ENCODE data around the gene COL23A1.
A peak's percentile ranks its signal among the peaks of the same experiment; 100 is the strongest.

Gene COL23A1

DNA sequence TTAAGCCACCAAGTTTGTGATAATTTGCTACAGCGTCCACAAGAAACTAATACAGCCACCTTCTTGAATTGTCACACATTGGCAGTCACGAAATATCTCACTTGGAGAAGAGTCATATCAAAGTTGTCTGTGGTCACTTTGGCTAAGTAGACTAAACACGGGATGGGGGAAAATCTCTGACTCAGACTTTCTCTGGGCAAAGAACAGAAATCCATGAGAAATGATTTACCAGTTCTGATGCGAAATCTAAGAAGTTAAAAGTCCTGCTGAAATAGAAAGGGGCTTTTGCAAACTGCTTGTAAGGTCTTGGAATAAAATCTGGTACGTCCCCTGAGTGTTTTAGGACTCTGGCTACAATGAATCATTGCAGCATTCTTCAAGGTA lies 158.4 kb downstream of the COL23A1 start:
- DNase-seq = no peak

DNA sequence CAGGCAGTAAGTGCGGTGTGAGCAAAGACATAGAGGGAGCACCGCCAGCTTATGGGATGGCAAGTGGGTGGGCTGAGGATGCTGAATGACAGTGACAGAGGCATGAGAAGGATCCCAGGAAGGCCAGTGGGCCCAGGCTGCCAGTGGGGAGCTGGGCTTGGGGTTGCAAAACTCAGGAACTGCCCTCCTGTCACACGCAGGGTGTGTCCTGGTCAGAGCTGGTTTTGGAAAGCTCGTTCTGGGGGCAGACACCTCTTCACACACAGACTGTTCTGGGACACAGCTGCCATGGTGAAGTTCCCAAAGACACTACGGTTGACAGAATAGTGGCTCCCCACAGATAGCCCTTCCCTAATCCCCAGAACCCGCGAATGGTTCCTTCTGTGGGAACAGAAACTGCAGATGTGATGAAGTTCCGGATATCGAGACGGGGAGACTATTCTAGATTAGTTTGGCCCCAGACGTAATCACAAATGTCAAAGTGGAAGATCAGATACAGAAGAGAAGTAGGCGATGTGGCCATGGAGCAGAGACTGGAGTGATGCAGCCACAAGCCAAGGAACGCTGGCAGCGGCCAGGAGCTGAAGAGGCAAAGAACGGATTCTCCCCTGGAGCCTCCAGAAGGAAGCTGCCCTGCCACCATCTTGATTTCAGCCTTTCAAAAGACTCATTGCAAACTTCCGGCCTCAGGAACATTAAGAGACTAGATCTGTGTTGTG lies 159.0 kb downstream of the COL23A1 start:
- DNase-seq = peak in 1 of 2 experiments; percentile 1

DNA sequence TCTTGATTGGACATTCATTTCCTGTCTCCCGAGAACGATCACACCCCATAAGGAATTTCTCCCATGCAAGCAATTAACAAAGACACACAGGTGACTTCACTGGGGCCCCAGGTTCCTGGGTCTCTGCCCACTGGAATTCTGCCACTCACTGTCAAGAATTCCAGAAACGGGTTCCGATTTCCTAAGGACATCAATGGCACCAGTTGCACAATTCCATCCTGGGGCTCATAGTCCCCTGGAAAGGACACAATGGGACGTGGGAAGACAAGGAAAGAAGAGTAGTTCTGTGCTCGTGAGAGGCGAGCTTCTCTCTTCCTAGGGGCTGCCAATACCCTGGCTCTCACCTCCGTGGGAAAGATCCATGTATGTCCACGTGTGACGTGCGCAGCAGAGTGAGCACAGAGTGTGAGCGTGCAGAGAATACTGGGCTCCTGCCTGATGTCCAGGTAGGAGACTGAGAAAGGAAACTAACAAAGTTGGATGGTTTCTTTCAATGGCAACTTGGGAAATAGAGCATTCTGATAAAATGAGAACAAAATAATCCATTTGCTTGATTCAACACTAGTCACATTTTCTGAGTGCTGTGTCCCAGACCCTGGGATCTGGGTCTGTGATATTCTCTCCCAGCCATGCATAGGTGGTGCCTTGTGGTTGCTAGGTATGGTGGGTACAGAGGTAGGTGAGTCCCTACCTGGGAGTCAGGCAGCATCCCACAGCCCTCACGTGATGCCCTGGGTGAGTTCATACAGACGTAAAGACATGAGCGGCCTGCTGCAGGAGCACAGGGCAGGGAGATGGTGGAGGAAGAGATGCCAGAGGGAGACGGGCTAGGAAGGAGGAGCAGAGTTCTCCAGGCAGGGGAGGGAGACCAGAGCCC lies 159.8 kb downstream of the COL23A1 start:
- DNase-seq = no peak

DNA sequence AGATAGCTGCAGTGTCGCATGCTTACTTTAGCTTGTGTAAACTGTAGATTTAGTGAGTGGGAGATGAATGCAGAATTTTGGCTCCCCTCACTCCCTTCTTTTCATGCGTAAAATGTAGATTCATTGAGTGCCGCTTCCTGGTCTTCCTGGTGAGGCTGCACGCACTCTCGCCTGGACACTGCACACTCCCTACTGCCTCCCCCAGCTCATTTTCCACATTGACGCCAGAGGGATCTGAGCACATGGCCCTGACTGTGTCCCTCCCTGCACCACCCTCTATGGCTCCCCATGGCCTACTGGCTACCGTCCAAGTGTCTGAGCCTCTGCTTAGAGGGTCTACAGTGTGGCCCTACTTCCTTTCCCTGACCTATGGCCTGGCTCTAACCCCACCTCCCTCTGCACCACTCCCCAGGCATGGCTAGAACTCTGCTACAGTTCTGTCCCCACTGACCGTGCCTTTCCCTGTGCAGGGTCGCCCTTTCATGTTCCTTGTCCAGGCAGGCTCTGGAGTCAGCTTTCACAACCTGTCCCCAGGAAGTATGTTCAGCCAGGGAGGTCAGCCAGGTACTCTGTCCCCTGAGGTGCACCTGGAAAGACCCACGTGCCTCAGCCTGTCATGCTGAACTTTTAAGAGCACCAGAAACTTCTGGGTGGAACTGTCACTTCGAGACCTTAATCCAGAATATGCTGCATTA lies 160.6 kb downstream of the COL23A1 start:
- peak in 1 of 2 experiments; percentile 0 for DNase-seq

DNA sequence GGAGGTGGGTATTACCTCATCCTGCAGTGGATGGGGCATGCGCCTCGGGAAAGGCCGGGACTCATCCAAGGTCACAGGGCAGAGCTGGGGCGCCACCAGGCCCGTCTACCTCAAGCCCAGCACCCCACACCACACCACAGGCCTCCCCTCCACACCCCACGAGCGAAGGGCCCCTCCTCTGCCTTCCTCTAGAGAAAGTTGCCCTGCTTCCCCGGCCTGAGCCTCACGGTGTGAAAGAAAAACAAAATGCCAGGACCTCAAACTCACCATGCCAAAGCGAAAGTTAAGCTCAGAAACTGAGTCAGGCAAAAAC lies 161.1 kb downstream of the COL23A1 start:
- DNase-seq = no peak

DNA sequence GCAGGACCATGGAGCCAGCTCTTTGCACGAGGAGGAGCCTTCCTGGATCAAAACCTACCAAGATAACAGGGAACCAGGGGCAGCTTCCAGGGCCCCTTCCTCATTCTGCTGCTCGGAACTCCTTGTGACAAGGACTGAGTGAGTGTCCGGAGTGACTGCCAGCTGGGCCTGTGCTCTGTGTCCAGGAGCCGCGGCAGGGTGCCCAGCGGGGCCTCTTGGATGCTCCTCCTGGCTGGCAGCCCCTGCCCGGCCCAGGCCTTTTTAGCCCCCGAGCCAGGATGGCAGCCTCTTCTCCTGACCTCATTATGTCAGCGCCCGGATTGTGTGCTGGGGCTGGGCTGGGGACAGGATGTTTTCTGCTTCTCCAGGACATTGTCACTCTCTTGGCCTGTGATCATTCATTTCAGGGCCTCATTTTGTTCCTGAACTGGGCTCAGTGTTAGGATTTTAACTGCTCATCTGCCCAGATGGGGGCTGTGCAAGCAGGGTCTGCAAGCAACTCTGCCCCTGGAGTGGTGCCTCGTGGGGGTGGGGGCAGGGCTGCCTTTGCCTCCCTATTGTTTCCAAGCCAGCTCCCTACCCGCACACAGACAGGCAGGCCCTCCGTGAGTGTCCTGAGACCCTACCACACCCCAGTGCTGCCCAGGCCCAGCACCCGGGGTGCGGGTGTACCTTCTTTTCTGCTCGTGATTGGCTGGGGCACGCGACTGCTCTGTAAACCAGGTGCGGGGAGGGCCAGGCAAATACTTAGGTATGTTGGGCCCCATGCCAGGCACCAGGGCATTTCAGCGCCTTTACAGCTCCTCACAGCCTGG lies 161.6 kb downstream of the COL23A1 start:
- DNase-seq = peak; percentile 3 to 7

DNA sequence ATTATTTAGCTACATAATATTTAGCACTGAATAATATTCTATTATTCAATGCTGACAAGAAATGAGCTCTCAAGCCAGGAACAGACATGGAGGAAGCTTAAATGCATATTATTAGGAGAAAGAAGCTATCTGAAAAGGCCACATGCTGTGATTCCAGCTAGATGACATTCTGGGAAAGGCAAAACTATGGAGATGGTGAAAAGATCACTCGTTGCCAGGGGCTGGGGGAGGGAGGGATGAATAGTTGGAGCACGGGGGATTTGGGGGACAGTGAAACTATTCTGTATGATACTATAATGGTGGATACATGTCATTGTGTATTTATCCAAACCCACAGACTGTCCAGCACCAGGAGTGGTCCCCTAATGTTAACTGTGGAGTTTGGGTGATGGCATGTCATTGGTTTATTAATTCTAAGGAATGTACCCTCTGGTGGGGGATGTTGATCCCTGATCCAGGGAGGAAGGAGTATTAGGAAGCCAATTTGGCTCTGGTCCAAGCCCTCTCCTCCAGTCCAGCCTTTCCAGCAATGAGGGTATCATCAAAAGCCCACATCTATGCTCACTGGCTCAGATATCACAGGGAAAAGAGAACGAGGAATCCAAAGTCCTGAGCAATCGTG lies 162.5 kb downstream of the COL23A1 start:
- DNase-seq = no peak

DNA sequence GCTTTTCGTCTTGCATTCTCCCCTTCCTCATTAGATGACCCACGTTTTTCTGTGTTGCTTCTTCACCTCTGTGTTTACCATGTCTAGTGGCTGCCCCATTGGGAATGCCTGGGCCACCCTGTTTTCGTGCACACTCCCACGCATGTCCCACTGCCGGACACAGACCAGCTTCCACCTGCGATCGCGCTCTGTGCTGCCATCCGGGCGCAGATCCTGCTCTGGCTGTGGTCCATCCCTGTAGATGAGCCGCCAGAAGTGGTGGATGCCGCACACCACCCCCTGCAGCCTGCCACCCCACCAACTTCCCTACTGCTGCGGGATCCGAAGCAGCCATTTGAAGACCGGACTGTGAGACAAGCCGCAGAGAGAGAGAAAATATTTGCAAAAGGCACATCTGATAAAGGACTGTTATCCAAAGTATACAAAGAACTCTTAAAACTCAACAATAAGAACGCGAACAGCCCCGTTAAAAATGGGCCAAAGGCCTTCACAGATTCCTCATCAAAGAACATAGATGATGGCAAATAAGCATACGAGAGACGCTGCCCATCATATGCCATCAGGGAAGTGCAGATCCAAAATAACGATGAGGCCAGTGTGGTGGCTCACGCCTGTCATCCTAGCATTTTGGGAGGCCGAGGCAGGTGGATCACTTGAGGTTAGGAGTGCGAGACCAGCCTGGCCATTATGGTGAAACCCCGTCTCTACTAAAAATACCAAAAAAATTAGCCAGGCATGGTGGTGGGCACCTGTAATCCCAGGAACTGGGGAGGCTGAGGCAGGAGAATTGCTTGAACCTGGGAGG lies 163.7 kb downstream of the COL23A1 start:
- peak in 1 of 2 experiments; percentile 7 for DNase-seq

DNA sequence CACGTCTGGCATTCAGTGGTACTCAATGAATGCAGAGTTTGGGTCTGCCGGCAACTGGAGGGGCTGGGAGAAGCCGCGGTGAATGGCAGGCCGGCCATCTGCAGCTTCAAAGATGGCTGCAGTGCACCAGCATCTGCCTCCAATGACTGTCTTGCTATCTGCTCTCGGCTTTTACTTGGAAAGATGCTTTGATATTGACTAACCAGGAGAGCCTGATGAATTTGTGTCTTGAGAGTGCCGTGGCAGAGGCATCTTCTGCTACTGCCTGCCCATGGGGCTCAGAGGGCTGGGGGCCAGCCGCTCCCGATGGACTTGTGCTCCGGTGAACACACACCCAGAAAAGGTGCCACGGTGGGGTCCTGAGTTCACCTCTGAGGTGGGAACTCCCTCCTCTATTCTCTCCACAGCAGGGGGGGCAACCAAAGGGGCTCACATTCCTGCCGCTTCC lies 164.5 kb downstream of the COL23A1 start:
- DNase-seq = no peak

DNA sequence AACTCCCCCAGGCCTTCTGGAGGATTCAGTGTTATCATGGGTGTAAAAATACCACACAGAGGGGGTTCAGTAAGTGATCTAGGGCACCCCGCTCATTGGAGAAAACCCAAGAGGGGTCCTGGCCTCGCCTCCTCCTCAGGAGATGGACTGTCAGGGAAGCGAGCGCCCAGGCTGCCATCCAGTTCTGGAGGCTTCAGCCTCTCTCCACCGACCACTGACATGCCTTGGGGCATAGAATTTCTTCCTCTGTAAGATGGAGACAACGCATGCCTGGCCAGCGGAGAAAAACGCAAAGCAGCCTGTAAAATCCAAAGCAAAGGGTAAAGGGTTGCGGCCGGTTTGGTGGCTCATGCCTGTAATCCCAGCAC lies 165.4 kb downstream of the COL23A1 start:
- DNase-seq = no peak

DNA sequence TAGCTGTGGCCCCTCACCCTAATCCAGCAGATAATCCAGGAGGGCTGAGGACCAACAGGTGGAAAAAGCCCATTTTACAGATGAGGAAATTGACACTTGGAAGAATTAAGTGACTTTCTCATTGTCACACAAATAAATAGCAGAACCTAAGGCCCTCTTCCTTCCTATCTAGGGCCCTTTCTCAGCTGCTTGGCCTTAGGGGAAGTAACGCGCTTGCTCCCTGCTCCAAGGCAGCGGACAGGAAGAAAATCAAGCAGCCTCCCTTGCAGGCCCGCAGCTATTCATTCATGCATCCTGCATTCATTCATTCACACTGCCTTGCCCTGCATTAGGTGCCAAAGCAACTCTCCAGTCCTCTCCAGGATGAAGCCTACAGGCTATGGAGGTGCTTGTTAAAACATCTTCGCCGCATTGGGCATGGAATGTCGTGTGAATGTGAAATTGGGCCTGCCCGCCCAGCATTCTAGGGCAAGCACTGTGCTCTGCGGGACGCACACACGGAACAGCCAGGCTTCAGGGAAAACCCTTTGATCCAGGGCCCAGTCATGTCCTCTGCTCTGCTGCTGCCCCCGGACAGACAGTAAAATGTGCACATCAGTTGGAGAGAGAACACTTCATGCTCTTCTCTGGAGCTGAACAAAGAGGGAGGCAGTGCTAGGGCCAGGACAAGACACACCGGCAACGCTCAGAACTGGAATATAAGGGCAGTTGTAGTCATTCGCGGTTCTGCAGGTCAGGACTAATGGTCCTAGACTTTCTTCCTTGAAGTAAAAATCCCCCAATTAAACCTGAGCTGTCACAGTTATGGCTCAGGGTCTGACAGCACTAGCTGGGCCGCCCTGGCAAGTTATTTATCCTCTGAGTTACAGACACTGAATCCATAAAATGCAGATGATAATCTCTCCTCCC lies 166.0 kb downstream of the COL23A1 start:
- DNase-seq = no peak

DNA sequence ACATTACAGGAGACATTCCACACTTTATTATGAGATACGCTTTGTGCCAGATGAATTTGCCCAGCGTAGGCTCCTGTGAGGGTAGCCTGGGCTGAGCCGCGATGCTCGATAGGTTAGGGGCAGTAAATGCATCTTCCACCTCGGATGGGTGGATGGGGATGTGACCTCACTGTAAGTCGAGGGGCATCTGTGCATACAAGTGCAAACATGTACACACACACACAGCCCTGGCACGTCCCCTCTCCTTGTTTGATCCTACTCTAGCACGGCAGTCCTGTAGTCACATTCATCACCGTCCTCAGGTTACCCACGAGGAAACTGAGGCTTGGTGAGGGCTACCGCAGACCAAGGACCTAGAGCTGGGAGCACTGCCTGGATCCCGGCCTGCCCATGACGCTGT lies 166.8 kb downstream of the COL23A1 start:
- no peak for DNase-seq

DNA sequence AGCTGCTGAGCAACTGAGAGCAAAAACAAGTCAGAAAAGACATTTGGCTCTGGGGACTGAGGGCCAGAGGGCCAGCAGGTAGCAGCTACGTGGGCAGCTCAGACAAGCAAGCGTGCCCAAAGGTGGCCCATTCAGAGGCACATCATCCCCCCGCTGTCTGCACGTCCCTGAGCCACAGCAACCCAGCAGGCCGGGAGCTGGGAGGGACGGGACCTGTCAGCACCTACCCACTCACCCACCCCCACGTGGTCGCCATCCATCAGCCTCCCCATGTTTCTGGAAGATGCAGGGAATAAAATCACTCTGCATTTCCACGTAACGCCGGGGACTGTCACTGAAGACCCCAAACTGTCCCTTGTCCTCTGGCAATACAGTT lies 167.8 kb downstream of the COL23A1 start:
- DNase-seq = peak in 1 of 2 experiments; percentile 1

DNA sequence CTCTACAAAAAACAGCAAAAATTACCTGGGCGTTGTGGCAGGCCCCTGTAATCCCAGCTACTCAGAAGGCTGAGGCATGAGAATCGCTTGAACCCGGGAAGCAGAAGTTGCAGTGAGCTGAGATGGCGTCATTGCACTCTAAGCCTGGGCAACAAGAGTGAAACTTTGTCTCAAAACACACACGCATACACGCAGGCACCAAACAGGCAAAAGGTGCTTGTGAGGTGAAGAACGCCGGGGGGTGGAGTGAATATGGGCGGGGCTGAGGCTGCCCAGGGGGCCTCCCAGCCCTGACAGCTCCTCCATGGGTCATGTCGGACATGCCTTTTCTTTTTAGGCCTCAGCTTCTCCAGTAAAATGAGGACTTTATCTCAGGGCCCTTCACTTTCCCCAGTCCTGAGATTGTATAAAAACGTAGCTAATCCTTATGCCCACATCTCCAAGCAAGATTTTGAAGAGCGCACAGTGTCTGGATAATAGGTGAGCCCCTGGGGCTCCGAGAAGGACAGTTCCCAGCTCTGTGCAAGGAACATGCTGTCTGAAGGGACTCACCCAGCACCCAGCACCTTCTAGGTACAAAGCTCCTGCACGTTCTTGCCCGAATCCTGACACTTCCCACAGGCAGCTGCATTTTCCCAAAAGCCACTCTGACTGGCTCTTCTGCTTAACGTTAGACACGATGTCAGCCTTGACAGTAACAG lies 168.3 kb downstream of the COL23A1 start:
- peak in 1 of 2 experiments; percentile 0 for DNase-seq

DNA sequence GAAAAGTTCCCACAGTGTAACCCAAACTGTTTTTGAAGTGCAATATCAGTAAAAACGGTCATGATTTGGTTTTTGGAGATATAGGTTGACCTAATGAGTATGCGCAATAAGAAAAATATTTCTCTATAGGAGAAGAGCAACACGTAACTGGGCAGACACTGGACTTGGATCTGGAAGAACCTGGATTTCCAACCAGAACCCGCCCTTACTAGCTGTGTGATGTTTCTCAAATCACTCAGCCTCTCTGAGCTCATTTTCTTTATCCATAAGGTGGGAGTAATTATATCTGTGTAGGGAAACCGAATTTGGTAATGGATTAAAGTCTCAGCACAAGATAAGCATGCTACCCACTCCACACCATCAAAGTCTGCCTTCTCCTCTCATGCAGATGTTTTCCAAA lies 169.1 kb downstream of the COL23A1 start:
- DNase-seq = no peak

DNA sequence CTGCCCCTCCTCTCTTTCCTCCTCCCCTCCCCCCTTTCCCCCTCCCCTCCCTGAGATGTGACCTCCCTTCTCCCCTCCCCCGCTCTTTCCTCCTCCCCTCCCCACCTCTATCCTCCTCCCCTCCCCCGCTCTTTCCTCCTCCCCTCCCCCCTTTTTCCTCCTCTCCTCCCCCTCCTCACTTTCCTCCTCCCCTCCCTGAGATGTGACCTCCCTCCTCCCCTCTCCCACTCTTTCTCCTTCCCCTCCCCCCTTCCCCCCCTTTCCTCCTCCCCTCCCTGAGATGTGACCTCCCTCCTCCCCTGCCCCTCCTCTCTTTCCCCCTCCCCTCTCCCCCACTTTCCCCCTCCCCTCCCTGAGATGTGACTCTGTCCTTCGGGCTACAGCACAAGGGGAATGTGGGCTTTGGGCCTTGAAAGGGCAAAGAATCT lies 169.8 kb downstream of the COL23A1 start:
- DNase-seq = no peak

DNA sequence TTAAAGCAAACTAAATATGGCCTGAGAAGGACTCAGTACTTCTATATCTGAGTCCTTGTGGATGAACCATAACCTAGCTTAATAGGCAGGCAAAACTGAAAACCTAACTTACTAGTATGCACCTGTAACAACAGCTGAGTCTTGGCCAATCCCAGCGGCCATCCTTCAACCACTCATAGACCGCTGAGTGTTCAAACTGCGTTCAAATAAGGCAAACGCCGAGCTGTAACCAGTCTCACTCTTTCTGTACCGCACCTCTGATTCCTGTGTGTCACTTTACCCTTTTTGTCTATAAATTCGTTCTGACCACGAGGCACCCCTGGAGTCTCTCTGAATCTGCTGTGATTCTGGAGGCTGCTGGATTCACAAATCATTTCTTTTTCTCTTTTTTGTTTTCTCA lies 170.5 kb downstream of the COL23A1 start:
- no peak for DNase-seq

DNA sequence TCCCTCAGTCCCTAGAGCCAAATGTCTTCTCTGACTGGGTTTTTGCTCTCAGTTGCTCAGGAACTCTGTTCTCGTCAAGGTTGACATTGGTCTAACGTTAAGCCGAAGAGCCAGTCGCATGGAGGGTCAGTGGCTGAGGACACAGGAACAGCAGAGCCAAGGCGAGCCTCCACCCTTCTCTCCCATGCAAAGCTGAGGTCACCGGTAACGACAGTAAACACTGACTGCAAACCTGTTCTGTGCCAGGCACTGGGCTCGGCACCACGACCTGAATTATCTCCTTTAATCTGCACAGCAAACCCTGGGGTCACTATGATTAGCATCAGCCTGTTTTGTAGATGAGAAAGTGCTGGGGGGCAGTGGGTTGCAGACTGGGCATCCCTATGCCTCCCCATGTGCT lies 171.0 kb downstream of the COL23A1 start:
- DNase-seq = no peak

DNA sequence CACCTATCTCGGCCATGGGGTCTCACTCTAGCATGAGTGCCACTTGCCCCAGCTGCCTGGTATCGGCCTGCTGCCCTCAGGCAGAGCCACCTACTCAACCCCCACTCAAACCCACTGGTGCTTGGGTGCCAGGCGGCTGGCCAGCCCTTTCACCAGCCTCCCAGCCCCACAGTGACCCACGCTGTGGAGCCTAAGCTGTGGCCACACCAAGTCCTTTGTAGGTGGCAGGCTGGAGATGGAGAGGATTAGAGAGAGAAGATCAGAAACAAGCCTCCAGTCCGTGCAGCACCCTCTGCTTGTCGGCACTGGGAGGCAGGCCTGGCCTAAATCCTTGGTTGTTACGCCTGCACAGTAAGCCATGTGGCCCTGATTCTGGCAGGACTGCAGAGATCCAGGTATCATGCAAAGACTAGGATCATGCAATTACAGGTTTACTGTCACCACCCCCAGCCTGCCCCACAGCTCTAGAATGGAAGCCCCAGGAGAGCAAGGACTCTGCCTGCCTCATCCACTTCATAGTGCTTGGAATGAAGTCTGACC lies 171.7 kb downstream of the COL23A1 start:
- DNase-seq = no peak

DNA sequence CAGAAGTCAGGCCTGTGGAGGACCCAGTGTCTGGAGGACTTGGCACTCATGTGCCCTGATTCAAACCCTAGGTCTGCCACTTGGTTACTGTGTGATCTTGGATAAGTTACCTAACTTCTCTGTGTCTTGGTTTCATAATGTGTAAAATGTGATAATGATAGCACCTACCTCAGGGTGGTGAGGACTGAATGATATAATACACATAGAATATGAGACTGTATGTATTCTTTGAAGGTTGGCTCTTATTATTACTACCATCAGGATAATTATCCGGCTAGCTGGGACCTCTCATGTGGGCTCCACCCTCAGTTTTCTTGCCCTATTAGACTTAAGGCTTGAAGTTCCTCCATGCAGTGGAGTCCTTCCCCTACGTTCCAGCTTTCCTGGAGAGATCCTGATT lies 172.2 kb downstream of the COL23A1 start:
- no peak for DNase-seq

Data from activated T-cell treated with anti-CD3 and anti-CD28 coated beads, Interleukin-2, amount 50 U/mL, for 48 hours (primary cell).